AG04450 (cell line): Measurements from ENCODE around the gene SNCG. TPM values are rescaled to one million over a fixed set of nuclear protein-coding genes. Genes with fewer than 3 reads are reported as not detected.
"Not testable (repeated sequence)": the region's sequence is repeated elsewhere in the genome, so short reads cannot be mapped to it uniquely, and the experiment has no call there.

Experiments
- CTCF ChIA-PET: fragments of 300-600, 350-600 bp; formaldehyde crosslinking; extraction: SDS; loops from one replicate; lab custom pipeline; 2022; ENCODE audit warnings: antibody characterized with exemption, inconsistent platforms; lab: Charles Lee
- POLR2A ChIA-PET: fragments of 350-600 bp; formaldehyde crosslinking; extraction: SDS; loops from one replicate; lab custom pipeline; 2021; ENCODE audit warnings: antibody characterized with exemption, inconsistent platforms; lab: Yijun Ruan, JAX
- DNase-seq: peaks from one replicate; pipeline ENCODE4 v3.0.0-alpha.2; 2011; ENCODE audit warnings: low read depth, low spot score
- H3K27ac ChIP-seq: one replicate; pipeline ENCODE4 v1.5.1; 2012; ENCODE audit warnings: low read depth, low read length, control low read depth
- H3K27me3 ChIP-seq: one replicate; pipeline ENCODE4 v1.6.0; 2012; ENCODE audit warnings: low read length; ENCODE audit not compliant: control insufficient read depth, insufficient read depth
- H3K4me3 ChIP-seq: 2 replicates; pipeline ENCODE4 v1.5.1; 2011; ENCODE audit warnings: mild to moderate bottlenecking, low read depth, low read length, control low read depth
- H3K9me3 ChIP-seq: 2 replicates; pipeline ENCODE4 v1.5.1; 2012; ENCODE audit warnings: low read length; ENCODE audit not compliant: control insufficient read depth, insufficient read depth
- polyA plus RNA-seq: library from polyadenylated mRNA; depleted of rRNA; stranded (reverse); fragments of >200 nt; gene quantifications from 2 replicates; pipeline ENCODE4 v1.2.3, GENCODE V29; 2011; rRNA removed
- small RNA-seq: library from RNA; depleted of rRNA; stranded (forward); fragments of <200 nt; gene quantifications from one replicate; pipeline ENCODE3, GENCODE V24; 2012; ENCODE audit warnings: low read depth; ENCODE audit not compliant: insufficient read length
- TF ChIP-seq, protein P1 (sequence below): IDR thresholded peaks from 2 replicates; pipeline ENCODE4 v1.5.1; 2011; ENCODE audit warnings: low read depth, low read length, control low read depth, inconsistent platforms

The SNCG gene
- polyA plus RNA-seq, 1 experiment = 4.6 TPM

DNA sequence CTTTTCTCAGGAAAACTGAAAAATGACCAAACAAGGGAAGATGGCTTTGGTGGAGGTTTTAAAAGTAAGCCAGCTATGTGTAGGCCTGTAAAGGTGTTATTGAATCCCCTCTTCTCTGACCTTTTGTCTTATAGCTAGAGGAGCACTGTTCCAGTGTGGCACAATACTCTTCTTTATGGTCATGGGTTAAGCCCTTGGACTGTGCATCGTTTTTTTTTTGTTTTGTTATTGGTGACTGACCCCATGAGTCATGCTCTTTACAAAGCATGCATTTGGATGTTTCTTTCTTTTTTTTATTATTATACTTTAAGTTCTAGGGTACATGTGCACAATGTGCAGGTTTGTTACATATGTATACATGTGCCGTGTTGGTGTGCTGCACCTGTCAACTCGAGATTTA lies 42.1 kb downstream of the SNCG start:
- no peaks in the 10 kb centered on the region for H3K9me3 ChIP-seq
- H3K27ac ChIP-seq = no peak overlapping the region
- POLR2A ChIA-PET = no interaction called here
- H3K27me3 ChIP-seq = no peaks in the 10 kb centered on the region
- CTCF ChIA-PET = no interaction called here
- TF ChIP-seq, protein P1, sequence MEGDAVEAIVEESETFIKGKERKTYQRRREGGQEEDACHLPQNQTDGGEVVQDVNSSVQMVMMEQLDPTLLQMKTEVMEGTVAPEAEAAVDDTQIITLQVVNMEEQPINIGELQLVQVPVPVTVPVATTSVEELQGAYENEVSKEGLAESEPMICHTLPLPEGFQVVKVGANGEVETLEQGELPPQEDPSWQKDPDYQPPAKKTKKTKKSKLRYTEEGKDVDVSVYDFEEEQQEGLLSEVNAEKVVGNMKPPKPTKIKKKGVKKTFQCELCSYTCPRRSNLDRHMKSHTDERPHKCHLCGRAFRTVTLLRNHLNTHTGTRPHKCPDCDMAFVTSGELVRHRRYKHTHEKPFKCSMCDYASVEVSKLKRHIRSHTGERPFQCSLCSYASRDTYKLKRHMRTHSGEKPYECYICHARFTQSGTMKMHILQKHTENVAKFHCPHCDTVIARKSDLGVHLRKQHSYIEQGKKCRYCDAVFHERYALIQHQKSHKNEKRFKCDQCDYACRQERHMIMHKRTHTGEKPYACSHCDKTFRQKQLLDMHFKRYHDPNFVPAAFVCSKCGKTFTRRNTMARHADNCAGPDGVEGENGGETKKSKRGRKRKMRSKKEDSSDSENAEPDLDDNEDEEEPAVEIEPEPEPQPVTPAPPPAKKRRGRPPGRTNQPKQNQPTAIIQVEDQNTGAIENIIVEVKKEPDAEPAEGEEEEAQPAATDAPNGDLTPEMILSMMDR = no peak
- no peak for DNase-seq
- H3K4me3 ChIP-seq = no peak overlapping the region

DNA sequence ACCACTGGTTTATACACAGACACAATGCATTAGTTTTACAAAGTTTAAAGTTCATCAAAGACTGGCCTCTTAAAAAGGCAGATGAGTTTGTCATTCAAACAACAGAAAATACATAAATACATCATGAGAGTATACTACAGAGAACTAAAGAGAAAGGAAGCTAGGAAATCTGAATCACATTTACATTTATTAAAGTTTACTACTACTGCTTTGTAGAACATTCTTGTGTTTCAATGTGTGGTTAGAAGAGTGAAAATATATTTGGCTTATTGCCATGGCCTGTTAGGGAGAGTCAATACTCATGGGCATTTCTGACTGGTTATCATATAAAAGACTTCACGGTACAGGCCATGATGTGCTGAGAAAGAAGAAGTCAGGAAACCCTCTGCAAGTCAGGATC lies 48.7 kb downstream of the SNCG start:
- DNase-seq, H3K9me3 ChIP-seq, H3K27me3 ChIP-seq, H3K27ac ChIP-seq, H3K4me3 ChIP-seq, POLR2A ChIA-PET: not testable (repeated sequence)
- CTCF ChIA-PET = interaction anchor here (0.6 kb wide), 1 partner anchor 16 kb away, joined by 3 read pairs; no protein-coding TSS in a partner anchor

DNA sequence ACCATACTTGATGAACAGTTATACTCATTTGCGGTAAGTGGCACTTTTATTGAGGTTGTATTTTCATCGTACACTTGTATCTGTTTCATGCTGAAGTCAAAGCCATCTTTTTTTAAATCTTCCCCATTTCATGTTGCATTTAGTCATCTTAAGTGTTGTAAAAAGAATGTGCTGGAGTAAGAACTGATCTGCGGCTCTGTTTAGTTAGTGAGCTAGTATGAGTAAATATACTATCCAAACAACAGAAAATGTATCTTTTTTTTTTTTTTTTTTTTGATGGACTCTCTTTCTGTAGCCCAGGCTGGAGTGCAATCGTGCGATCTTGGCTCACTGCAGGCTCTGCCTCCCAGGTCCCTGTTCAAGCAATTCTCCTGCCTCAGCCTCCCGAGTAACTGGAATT lies 49.3 kb downstream of the SNCG start:
- CTCF ChIA-PET, H3K27me3 ChIP-seq, H3K4me3 ChIP-seq, H3K9me3 ChIP-seq, H3K27ac ChIP-seq, POLR2A ChIA-PET, DNase-seq: not testable (repeated sequence)

DNA sequence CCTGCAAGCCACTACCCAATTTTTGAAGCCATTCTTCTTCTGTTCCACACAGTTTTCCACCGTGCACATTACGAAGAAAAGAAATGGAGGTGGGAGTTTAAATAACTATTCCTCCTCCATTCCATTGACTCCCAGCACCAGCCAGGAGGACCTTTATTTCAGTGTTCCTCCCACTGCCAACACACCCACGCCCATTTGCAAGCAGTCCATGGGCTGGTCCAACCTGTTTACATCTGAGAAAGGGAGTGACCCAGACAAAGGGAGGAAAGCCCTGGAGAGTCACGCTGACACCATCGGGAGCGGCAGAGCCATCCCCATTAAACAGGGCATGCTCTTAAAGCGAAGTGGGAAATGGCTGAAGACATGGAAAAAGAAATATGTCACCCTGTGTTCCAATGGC lies 49.9 kb downstream of the SNCG start:
- H3K27me3 ChIP-seq, H3K4me3 ChIP-seq, POLR2A ChIA-PET, CTCF ChIA-PET, H3K27ac ChIP-seq, H3K9me3 ChIP-seq, DNase-seq: not testable (repeated sequence)

DNA sequence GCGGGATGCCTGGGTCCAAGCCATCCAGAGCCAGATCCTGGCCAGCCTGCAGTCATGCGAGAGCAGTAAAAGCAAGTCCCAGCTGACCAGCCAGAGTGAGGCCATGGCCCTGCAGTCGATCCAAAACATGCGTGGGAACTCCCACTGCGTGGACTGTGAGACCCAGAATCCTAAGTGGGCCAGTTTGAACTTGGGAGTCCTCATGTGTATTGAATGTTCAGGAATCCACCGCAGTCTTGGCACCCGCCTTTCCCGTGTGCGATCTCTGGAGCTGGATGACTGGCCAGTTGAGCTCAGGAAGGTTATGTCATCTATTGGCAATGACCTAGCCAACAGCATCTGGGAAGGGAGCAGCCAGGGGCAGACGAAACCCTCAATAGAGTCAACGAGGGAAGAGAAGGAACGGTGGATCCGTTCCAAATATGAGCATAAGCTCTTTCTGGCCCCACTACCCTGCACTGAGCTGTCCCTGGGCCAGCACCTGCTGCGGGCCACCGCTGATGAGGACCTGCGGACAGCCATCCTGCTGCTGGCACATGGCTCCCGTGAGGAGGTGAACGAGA lies 50.8 kb downstream of the SNCG start:
- H3K9me3 ChIP-seq, CTCF ChIA-PET, POLR2A ChIA-PET: not testable (repeated sequence)

More for the DNA sequence above, 50.8 kb downstream of the SNCG start:
- not testable (repeated sequence) for H3K4me3 ChIP-seq, H3K27ac ChIP-seq, DNase-seq, H3K27me3 ChIP-seq

Small RNA genes within 50 kb of the gene (small RNA-seq; reads per million reads assigned to genes)
- not detected for gene BMS1P3

Other genes with a start within 250 kb of the SNCG start
- 32.7 and 41.9 TPM in 2 replicates for gene BMPR1A, start 202.0 kb upstream of the SNCG start, polyA plus RNA-seq
- 0.55 and 0.69 TPM in 2 replicates for gene MMRN2, start 984 bp upstream of the SNCG start, polyA plus RNA-seq
- gene ADIRF, start 9.9 kb downstream of the SNCG start, polyA plus RNA-seq = 3.9 and 5.9 TPM in 2 replicates
- gene FAM25A, start 61.7 kb downstream of the SNCG start, polyA plus RNA-seq = not detected in 2 replicates
- gene GLUD1, start 136.2 kb downstream of the SNCG start, polyA plus RNA-seq = 108 and 127 TPM in 2 replicates
- gene SHLD2, start 136.6 kb downstream of the SNCG start, polyA plus RNA-seq = 18.0 and 24.2 TPM in 2 replicates